Stimulated activated CD8-positive, alpha-beta memory T cell treated with anti-CD3 and anti-CD28 coated beads, Interleukin-15, amount 100 ng/mL, for 48 hours (primary cell): Measurements from ENCODE around the gene MS4A15.
"Not testable (repeated sequence)": the region's sequence is repeated elsewhere in the genome, so short reads cannot be mapped to it uniquely, and the experiment has no call there.

Experiments
- DNase-seq, 2 donors: peaks; one replicate each; pipeline ENCODE4 v3.0.0-alpha.2; 2020; ENCODE audit warnings: low read depth in 2 of 2

The MS4A15 gene

GRCh38 chr11:60809249-60809648 is 52.6 kb downstream of the MS4A15 start:
- DNase-seq: no peak

GRCh38 chr11:60809691-60810090 is 53.0 kb downstream of the MS4A15 start:
- DNase-seq: no peak

- DNase-seq: no peak
Observed at GRCh38 chr11:60810151-60810550, 53.5 kb downstream of the MS4A15 start.

- no peak for DNase-seq
Observed at GRCh38 chr11:60810569-60810968, 53.9 kb downstream of the MS4A15 start.

GRCh38 chr11:60813324-60813723 is 56.7 kb downstream of the MS4A15 start:
- DNase-seq: no peak

- DNase-seq: no peak
Observed at GRCh38 chr11:60814112-60814511, 57.4 kb downstream of the MS4A15 start.

- no peak for DNase-seq
Observed at GRCh38 chr11:60816590-60817157, 60.0 kb downstream of the MS4A15 start.

- no peak for DNase-seq
Observed at GRCh38 chr11:60818057-60818456, 61.4 kb downstream of the MS4A15 start.

GRCh38 chr11:60821827-60822599 is 65.3 kb downstream of the MS4A15 start:
- no peak for DNase-seq

- DNase-seq: not testable (repeated sequence)
Observed at GRCh38 chr11:60823745-60824306, 67.2 kb downstream of the MS4A15 start.

GRCh38 chr11:60825118-60825517 is 68.5 kb downstream of the MS4A15 start:
- no peak for DNase-seq

- no peak for DNase-seq
Observed at GRCh38 chr11:60825790-60826189, 69.1 kb downstream of the MS4A15 start.
